Measurements from ENCODE around the gene NDN. TPM values are rescaled to one million over a fixed set of nuclear protein-coding genes. Genes with fewer than 3 reads are reported as not detected.

The NDN gene
- total RNA-seq, 1 donor from 2014 or later, result 105 TPM

DNA sequence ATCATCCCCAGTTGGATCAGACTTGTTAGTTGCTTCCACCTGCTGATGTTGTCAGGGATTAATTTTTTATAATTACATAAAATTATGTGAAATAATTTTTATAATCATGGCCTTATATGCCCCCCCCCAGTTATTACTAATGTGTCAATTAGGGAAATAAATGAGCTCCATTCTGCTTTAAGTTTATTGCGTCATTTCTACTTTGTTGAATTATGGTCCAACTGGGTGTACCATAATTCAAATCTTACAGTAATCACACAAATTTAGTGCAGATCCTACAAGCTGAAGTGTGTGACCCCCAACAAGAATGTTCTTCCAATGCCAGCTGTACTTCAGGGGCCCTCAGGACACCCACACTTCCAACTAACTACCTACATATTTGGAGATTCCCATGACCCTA is 7.5 kb upstream of the NDN start:
- H3K4me1 Mint-ChIP-seq, result peaks cover 17% of the 10 kb centered on the region
- no peak overlapping the region for H3K4me3 Mint-ChIP-seq
- no peak for DNase-seq (ENCODE audit: low read depth, low spot score)
- no peaks in the 10 kb centered on the region for H3K27me3 Mint-ChIP-seq (ENCODE audit: low read depth)
- H3K27ac Mint-ChIP-seq (ENCODE audit: unreplicated experiment), result no peak overlapping the region
- peaks cover 15% of the 10 kb centered on the region for H3K9me3 Mint-ChIP-seq
- TF ChIP-seq, protein P1, sequence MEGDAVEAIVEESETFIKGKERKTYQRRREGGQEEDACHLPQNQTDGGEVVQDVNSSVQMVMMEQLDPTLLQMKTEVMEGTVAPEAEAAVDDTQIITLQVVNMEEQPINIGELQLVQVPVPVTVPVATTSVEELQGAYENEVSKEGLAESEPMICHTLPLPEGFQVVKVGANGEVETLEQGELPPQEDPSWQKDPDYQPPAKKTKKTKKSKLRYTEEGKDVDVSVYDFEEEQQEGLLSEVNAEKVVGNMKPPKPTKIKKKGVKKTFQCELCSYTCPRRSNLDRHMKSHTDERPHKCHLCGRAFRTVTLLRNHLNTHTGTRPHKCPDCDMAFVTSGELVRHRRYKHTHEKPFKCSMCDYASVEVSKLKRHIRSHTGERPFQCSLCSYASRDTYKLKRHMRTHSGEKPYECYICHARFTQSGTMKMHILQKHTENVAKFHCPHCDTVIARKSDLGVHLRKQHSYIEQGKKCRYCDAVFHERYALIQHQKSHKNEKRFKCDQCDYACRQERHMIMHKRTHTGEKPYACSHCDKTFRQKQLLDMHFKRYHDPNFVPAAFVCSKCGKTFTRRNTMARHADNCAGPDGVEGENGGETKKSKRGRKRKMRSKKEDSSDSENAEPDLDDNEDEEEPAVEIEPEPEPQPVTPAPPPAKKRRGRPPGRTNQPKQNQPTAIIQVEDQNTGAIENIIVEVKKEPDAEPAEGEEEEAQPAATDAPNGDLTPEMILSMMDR (conservative IDR thresholded peaks at IDR 0.05), result no peak
- peaks cover 3% of the 10 kb centered on the region for H3K36me3 Mint-ChIP-seq (ENCODE audit: low read depth)

- Mint-ChIP-seq H3K36me3 (ENCODE audit: low read depth) (no peaks in the 10 kb centered on the region), H3K4me1 (peaks cover 28% of the 10 kb centered on the region), H3K4me3 (peak overlapping the region; percentile 78), H3K27ac (ENCODE audit: unreplicated experiment) (no peak overlapping the region), H3K27me3 (ENCODE audit: low read depth) (no peaks in the 10 kb centered on the region), H3K9me3 (peaks cover 11% of the 10 kb centered on the region)
- TF ChIP-seq, protein P1 (conservative IDR thresholded peaks at IDR 0.05), result no peak
- DNase-seq (ENCODE audit: low read depth, low spot score), result peak; percentile 54
These were observed 3.3 kb upstream of the NDN start for GRCh38 chr15:23690450-23690852.

DNA sequence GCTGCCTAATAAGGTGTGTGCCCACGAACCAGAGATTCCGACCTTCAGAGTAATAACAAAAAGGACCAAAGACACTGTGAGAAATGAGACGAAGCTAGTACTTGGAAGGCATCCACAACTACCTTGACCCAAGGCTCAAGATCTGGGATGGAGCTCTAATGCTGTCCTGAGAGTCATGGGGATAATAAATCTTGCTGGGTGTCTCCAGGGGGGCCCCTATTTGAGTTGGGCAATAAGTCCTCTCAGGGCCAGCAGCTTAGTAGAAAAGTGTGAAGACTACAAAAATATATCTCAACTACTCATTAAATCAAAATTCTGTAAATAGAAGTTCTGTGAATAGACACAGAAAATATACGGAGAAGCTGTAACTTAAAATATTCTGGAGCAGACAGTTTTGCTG is 2.9 kb upstream of the NDN start:
- H3K4me1 Mint-ChIP-seq, result peaks cover 28% of the 10 kb centered on the region
- H3K27me3 Mint-ChIP-seq (ENCODE audit: low read depth), result no peaks in the 10 kb centered on the region
- H3K4me3 Mint-ChIP-seq, result peak overlapping the region; percentile 78
- no peaks in the 10 kb centered on the region for H3K36me3 Mint-ChIP-seq (ENCODE audit: low read depth)
- no peak overlapping the region for H3K27ac Mint-ChIP-seq (ENCODE audit: unreplicated experiment)
- H3K9me3 Mint-ChIP-seq, result peaks cover 7% of the 10 kb centered on the region
- DNase-seq (ENCODE audit: low read depth, low spot score), result no peak
- TF ChIP-seq, protein P1 (conservative IDR thresholded peaks at IDR 0.05), result no peak

GRCh38 chr15:23686466-23687142 is 501 bp downstream of the NDN start:
- peak overlapping the region; percentile 82 for H3K4me3 Mint-ChIP-seq
- H3K27ac Mint-ChIP-seq (ENCODE audit: unreplicated experiment), result no peak overlapping the region
- no peaks in the 10 kb centered on the region for H3K9me3 Mint-ChIP-seq
- no peak for DNase-seq (ENCODE audit: low read depth, low spot score)
- H3K4me1 Mint-ChIP-seq, result peaks cover 28% of the 10 kb centered on the region
- TF ChIP-seq, protein P1 (conservative IDR thresholded peaks at IDR 0.05), result no peak
- H3K27me3 Mint-ChIP-seq (ENCODE audit: low read depth), result no peaks in the 10 kb centered on the region
- peaks cover 6% of the 10 kb centered on the region for H3K36me3 Mint-ChIP-seq (ENCODE audit: low read depth)

GRCh38 chr15:23671481-23671880 is 15.6 kb downstream of the NDN start:
- Mint-ChIP-seq H3K36me3 (ENCODE audit: low read depth) (no peaks in the 10 kb centered on the region), H3K27me3 (ENCODE audit: low read depth) (no peaks in the 10 kb centered on the region), H3K4me1 (no peaks in the 10 kb centered on the region), H3K27ac (ENCODE audit: unreplicated experiment) (no peak overlapping the region), H3K9me3 (no peaks in the 10 kb centered on the region), H3K4me3 (no peak overlapping the region)
- TF ChIP-seq, protein P1 (conservative IDR thresholded peaks at IDR 0.05), result no peak
- DNase-seq (ENCODE audit: low read depth, low spot score), result no peak
